Middle frontal gyrus (tissue), 1 donor: ENCODE results near the gene PRM2.

Experiments
- DNase-seq: peaks from one replicate; pipeline ENCODE4 v3.0.0-alpha.2; 2015; ENCODE audit warnings: low spot score; ENCODE audit errors: extremely low spot score

Gene PRM2

DNA sequence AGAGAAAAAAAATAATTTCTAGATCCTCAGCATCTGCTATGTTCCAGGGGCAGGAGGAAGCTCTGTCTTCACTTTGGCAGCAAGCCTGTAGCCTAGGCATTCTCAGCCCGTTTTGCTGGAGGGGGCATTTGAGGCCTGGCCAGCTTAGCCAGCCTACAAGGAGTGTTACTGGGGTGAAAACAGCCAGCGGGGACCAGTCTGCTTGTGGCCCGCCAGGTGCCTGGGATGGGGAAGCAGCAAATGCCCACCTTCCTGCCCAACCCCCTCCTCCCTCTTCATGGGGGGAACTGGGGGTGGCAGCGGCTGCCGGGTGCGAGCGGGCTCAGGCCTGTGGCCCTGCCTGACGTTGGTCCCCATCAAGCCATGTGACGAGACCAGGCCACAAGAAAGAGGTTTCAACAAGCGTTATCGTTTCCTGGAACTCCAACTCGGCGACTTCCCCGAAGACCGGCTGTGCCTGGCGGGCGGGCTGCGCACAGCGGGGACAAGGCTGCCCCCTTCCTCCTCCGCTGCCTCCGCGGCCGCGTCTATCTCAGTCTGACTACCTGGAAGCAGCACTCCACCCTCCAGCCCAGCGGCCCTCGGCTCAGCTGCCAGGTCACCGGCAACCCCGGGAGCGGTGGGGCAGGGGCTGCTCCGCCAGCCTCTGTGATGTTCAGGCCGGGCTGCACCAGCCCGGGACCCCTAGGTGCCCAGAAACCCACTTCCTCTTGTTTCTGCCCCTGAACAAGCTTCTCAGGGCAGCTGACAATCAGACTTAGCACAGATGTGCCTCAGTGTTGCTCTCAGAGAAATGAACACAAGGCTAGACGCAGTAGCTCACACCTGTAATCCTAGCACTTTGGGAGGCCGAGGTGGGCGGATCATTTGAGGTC, 43.2 kb downstream of the PRM2 start:
- no peak for DNase-seq

DNA sequence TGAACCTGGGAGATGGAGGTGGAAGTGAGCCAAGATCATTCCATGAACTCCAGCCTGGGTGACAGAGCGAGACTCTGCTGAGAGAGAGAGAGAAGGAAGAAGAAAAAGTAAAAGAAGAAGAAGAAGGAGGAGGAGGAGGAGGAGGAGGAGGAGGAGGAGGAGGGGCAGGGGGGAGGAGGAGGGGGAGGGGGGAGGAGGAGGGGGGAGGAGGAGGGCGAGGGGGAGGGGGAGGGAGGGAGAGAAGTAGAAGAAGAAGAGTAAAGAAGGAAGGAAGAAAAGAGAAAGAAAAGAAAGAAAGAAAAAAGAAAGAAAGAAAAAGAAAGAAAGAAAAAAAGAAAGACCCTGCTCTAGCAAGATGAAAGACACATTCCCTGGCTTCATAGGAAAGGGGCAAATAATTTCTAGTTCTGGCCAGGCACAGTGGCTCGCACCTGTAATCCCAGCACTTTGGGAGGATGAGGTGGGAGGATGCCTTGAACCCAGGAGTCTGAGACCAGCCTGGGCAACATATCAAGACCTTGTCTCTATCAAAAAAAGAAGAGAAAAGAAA, 43.9 kb downstream of the PRM2 start:
- DNase-seq = no peak

DNA sequence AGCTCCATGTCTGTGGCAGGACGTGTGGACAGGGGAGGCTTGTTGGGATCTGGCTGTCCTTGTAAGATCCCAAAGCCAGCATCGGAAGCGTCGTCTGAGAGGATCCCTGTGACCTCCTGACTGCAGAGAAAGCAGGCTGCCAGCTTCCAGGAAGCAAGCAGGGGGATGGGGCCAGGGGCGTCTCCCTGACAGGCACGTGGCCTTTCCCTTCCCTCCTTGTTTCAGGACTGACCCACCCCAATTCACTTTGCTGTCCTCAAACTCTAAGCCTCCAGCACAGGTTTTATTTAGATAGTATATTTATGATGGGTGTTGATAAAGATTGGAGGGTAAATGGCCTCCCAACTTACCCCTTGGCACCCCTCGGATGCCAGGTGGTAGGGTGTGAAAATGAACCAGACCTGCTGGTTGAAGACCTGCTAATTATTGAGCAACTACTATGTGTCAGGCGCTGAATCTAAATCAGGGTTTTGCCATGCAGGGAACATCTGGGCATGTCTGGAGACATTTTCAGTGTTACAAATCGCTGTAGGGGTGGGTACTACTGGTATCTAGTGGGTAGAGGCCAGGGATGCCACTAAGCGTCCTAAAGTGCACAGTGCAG, 44.8 kb downstream of the PRM2 start:
- DNase-seq = no peak

DNA sequence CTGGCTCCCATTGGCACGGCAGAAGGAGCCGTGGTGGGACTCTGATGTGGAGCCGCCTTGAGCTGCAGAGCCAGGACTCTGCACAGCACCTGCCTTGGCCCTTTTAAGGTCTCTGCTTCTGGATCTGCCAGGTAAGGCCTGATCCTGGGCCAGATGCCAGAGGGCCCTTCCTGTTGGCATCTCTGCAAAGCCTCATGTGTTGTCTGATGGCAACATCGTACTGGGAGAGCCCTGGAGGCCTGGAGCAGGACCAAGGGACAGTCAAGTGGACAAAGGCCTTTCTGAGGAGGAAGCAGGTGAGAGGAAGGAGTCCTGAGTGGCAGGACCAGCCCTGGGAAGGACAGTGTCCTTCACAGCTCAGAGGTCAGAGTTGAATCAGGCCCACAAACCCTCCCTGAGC, 46.4 kb downstream of the PRM2 start:
- DNase-seq = no peak

DNA sequence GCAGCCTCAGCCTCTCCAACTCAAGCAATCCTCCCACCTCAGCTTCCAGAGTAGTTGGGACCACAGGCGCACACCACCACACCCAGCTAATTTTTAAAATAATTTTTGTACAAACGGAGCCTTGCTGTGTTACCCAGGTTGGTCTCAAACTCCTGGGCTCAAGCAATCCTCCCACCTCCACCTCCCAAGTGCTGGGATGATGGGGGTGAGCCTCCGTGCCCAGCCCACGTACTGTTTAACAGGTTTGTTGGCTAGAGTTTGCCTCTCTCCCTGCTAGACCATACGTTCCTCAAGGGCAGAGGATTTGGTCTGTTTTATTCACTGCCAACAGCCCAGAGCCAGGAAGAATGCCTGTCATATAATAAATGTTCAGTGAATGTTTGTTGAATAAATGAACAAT, 46.8 kb downstream of the PRM2 start:
- DNase-seq = no peak

DNA sequence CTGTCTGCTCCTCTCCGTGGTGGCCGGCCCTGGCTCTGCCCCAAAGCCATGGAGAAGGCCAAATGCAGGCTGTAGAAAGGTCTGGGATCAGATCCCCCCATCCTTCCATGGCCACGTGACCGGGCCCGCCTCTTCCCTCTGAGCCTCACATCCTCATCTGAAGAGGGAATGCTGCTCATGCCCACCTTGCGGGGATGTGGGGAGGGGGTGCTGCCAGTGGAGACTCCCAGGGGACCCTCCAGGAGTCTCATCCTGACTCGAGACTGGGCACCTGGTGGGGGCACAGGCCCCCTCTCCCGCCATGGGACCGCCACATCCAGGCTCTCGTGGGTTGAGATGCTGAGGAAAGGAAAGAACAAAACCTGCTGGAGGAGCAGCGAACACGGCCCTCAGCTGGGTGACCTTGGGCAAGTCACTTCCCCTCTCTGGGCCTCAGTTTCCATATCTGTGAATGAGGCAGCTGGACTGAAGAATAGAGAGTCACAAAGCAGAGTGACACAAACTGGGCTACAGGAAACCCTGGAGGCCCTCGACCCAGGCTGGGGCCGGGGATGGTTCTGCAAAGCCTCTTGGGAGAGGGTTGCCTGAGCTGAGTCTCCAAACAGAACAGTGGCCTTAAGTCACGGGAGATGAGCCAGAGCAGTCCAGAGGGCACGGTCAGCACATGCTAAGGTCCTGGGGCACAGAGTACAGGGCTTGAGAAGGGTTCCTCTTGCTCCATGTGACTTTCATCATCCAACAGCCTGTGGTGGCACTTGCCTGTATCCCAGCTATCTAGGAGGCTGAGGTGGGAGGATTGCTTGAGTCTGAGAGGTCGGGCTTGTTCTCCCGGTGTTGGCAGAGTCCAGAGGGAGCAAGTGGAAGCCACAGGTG, 50.4 kb downstream of the PRM2 start:
- DNase-seq = no peak
